Glomerular endothelial cell (primary cell): ENCODE data around the gene SERPIND1. TPM values are rescaled to one million over a fixed set of nuclear protein-coding genes. Genes with fewer than 3 reads are reported as not detected.

Experiments used
- total RNA-seq: library from RNA; depleted of rRNA; stranded (reverse); fragments of >200 nt; gene quantifications from 2 replicates; pipeline ENCODE4 v1.2.3, GENCODE V29; 2015

Gene SERPIND1
- total RNA-seq, 1 donor from 2014 or later, result 1.4 TPM

Other genes starting within 250 kb of the SERPIND1 start
- gene PI4KA, start 84.7 kb downstream of the SERPIND1 start, total RNA-seq, result 37.6 and 62.8 TPM in 2 replicates
- 18.2 and 30.9 TPM in 2 replicates for gene SNAP29, start 84.9 kb downstream of the SERPIND1 start, total RNA-seq
- 37.8 and 51.5 TPM in 2 replicates for gene CRKL, start 143.3 kb downstream of the SERPIND1 start, total RNA-seq
- gene AIFM3, start 193.1 kb downstream of the SERPIND1 start, total RNA-seq, result 0.18 TPM in 1 of 2 replicates, not detected in the other
- 43.9 and 59.2 TPM in 2 replicates for gene LZTR1, start 208.2 kb downstream of the SERPIND1 start, total RNA-seq
- 15.6 and 19.7 TPM in 2 replicates for gene THAP7, start 228.0 kb downstream of the SERPIND1 start, total RNA-seq
- 0.18 TPM in 1 of 2 replicates, not detected in the other for gene P2RX6, start 241.1 kb downstream of the SERPIND1 start, total RNA-seq